K562 (cell line): Measurements from ENCODE around the gene CAPN14.

Experiments used
- ARNT ChIP-seq, 2 experiments: fragments of 450-650 bp; IDR thresholded peaks; 2 replicates each; pipeline ENCODE4 v1.6.1; 2016; ENCODE audit warnings: mild to moderate bottlenecking in 1 of 2
- CHD1 ChIP-seq: fragments of 200-600 bp; sonication (generic); IDR thresholded peaks from one replicate; pipeline ENCODE4 v1.6.1; 2012; ENCODE audit warnings: mild to moderate bottlenecking, moderate library complexity, low read length, inconsistent platforms
- EZH2 ChIP-seq: IDR thresholded peaks from 2 replicates; pipeline ENCODE4 v1.6.1; 2012; ENCODE audit warnings: low read depth, mild to moderate bottlenecking, inconsistent platforms, low read length, borderline replicate concordance
- FIP1L1 ChIP-seq: fragments of 200-400 bp; formaldehyde crosslinking; IDR thresholded peaks from 2 replicates; pipeline ENCODE4 v1.6.1; 2018; ENCODE audit warnings: mild to moderate bottlenecking, low read depth, low read length; ENCODE audit not compliant: poor library complexity, severe bottlenecking
- FOXA1 ChIP-seq: fragments of 450-650 bp; IDR thresholded peaks from 2 replicates; pipeline ENCODE4 v1.6.1; 2016; ENCODE audit warnings: mild to moderate bottlenecking, borderline replicate concordance
- HMG20B ChIP-seq: fragments of 250-450 bp; sonication (Bioruptor Pico); IDR thresholded peaks from 2 replicates; pipeline ENCODE4 v1.5.0; 2021; ENCODE audit warnings: mild to moderate bottlenecking
- JUND ChIP-seq, 2 experiments: IDR thresholded peaks; 2 replicates in 1 of 2; 3 replicates in 1 of 2; pipeline ENCODE4 v1.6.1; 2011; ENCODE audit warnings: borderline replicate concordance in 2 of 2, low read depth in 2 of 2, low read length in 2 of 2, improper control_type of control experiment in 1 of 2, missing biosample characterization in 1 of 2, missing genetic modification characterization in 1 of 2, missing genetic modification reagents in 1 of 2
- NR1H2 ChIP-seq: sonication (generic); formaldehyde crosslinking; IDR thresholded peaks from 2 replicates; pipeline ENCODE4 v1.4.0; 2020; ENCODE audit warnings: mild to moderate bottlenecking, missing genetic modification reagents
- POLR2AphosphoS2 ChIP-seq: IDR thresholded peaks from 2 replicates; pipeline ENCODE4 v1.6.1; 2012; ENCODE audit warnings: low read length, improper control_type of control experiment
- PRPF4 ChIP-seq: fragments of 200-400 bp; formaldehyde crosslinking; IDR thresholded peaks from one replicate; pipeline ENCODE4 v1.6.1; 2017; ENCODE audit warnings: low read length, low read depth, mild to moderate bottlenecking; ENCODE audit not compliant: insufficient read depth, poor library complexity, severe bottlenecking
- VEZF1 ChIP-seq: fragments of 200-800 bp; sonication (Bioruptor generic); IDR thresholded peaks from 2 replicates; pipeline ENCODE4 v1.6.1; 2017; ENCODE audit warnings: missing genetic modification characterization, missing compliant biosample characterization
- ZBTB1 ChIP-seq: sonication (generic); formaldehyde crosslinking; IDR thresholded peaks from 2 replicates; pipeline ENCODE4 v1.8.1; 2023; ENCODE audit warnings: missing genetic modification reagents, low read depth, mild to moderate bottlenecking, borderline replicate concordance
- ZC3H11A ChIP-seq: IDR thresholded peaks from 2 replicates; pipeline ENCODE4 v1.6.1; 2012; ENCODE audit warnings: low read depth, low read length, improper control_type of control experiment
- ZKSCAN1 ChIP-seq: fragments of 150-350 bp; IDR thresholded peaks from 2 replicates; pipeline ENCODE4 v1.6.1; 2016; ENCODE audit warnings: low read depth, low read length

GRCh38 chr2:31132786-31133185 is 84.5 kb downstream of the CAPN14 start:
- TF ChIP-seq ARNT (IDR thresholded peaks at IDR 0.05) (no peak), ZBTB1 (CRISPR knock-in tag) (no peak), POLR2AphosphoS2 (no peak), FOXA1 (no peak), NR1H2 (CRISPR knock-in tag) (no peak), FIP1L1 (no peak), HMG20B (no peak), ZC3H11A (no peak), CHD1 (no peak), VEZF1 (CRISPR knock-in tag) (no peak), ZKSCAN1 (no peak), EZH2 (no peak), PRPF4 (no peak), JUND (IDR thresholded peaks at IDR 0.05; ENCODE audit: borderline replicate concordance, low read depth, low read length) (no peak), JUND (tag; IDR thresholded peaks at IDR 0.05; ENCODE audit: borderline replicate concordance, low read depth, low read length) (no peak)
